ENCODE data around the gene BTG3.

The BTG3 gene, protein sequence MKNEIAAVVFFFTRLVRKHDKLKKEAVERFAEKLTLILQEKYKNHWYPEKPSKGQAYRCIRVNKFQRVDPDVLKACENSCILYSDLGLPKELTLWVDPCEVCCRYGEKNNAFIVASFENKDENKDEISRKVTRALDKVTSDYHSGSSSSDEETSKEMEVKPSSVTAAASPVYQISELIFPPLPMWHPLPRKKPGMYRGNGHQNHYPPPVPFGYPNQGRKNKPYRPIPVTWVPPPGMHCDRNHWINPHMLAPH

DNA sequence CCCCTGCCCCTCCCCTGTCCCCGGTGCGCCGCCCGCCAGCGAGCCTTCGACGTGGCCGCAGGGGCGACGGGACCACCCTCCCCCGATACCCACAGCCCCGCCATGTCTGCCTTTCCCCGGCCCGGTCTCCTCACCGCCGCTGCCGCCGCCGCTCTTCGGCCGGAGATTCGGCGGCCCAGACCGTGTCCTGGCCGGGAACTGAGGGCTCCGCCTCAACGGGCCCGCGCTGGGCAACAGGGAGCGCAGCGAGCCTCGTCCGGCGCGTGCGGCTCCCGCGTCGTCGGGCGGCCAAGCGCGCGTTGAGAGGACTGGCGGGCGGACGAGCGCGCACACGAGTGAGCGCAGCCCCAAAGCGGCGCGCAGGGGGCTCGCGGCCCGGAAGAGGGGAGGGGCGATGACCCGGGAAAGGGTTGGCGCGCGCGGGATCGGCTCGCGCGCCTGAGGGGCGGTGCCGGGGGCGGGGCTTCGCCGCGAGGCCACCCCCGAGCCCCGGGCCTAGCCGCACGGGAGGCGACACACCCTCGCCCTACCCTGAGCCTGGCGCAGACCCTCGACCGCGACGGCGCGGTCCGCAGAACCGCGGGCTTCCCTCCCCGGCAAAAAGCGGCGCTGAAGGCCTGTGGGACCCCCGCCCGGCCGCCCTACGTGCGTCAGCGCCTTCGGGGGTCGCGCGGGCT is at the start of gene BTG3:
Gene BTG3 (minus strand): TSS at position 337 of the 677 bp plus-strand sequence. CDS start 3,757 bp downstream, outside the sequence.
- DNase-seq = peak; percentile 76

DNA sequence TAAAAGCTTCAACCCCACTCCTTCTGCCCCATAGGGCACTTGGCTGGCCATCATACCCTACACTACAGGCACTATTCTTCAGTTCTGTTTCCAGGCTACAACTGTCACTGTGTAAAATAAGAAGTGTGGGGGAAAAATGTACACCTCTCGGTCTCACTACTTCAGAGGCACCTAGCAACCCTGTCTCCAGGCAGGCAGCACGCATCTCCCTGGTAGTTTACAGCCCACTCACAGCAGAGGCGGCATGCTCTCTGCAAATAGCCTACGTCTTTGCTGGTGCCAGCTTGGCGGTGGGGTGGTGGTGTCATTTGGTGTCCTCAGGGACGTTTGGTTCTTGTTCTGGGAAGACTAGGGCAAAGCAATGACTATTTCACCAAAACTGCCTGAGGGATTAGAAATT is 48.2 kb upstream of the BTG3 start:
- no peak for DNase-seq

DNA sequence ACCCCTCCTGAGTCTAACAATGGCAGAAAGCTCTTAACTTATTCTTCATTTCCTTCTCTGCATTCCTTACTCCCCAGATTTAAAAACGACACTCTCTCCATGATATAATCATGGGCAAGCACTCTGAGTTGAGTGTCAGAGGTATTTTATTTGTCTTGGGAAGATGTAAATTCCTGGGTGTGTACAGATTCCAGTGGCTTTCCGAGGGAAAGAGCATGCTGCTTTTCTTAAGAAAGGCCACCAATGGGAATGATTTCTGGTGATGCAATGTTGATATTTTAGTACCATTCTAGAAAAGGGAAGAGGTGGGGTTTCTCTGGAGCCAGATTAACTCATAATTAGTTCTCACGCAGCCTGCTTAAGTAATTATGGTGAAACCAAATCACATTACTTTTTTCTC is 47.8 kb upstream of the BTG3 start:
- DNase-seq = no peak

DNA sequence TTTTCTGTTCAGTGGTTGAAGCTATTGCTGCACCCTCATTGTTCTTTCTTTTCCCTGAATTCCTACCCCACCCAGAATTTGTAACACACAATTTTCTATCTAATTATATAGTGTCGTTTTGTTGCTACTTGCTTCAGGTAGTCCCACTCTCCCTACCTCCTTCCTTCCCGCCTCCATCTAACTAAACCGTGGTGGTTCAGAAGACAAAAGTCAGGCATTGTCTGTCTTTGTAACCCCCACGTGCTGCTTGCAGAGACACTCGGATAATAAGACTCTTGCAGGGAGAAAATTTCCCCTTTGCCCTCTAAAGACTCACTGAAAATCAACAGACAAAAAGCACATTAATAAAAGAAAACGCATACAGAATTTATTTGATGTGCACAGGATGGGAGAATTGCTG is 46.2 kb upstream of the BTG3 start:
- no peak for DNase-seq

DNA sequence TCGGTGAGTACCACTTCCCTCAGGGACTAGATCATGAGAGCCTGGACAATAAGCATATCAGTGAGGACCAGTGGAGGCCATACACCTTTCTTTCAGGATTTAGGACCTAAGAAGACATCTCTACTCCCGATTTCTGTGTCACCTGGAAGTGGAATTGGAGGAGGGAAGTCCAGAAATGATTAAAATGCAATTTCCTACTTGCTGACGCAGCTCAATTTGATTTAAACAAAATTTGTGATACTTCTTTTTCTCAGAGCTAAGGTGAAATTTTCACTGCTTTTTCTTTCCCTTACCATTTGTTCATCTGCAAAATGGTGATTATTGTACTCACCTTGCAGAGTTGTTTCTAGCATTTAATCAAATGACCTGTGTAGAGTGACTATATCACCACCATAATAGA is 38.8 kb upstream of the BTG3 start:
- no peak for DNase-seq

DNA sequence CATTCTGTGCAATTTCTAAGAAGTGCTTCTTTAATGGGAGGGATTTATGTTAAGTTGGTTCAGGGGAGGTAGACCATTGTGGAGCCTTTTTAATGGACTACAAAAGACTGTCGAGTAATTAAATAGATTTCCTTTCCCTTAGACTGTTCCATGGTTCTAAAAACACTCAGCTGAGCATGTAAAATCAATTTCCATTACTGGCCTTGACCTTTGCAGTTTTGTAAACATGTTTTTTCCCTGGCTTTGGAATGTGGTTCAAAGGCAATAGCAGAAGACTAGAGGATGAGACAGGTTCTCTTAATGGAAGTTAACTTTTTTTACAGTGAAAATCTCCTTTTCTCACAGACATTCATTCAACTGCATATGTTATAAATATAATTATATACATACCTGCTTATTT is 37.6 kb upstream of the BTG3 start:
- DNase-seq = no peak

DNA sequence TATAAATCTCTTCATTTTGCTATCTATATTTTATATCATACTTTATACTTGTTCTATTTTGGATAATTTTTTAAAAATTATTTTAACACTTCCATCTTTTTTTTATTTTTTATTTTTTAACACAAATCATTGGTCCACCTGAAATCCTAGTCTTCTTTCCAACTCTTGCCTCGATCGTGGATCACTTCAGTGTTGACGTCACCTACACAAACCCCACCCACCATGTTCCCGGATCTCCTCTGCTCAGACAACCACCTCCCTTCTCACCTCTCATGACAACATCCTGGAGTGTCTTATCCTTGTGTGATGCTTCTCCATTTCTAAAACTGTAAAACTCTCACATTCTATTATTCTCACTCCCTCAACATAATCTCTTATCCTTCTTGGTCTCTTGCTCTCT is 34.1 kb upstream of the BTG3 start:
- no peak for DNase-seq

DNA sequence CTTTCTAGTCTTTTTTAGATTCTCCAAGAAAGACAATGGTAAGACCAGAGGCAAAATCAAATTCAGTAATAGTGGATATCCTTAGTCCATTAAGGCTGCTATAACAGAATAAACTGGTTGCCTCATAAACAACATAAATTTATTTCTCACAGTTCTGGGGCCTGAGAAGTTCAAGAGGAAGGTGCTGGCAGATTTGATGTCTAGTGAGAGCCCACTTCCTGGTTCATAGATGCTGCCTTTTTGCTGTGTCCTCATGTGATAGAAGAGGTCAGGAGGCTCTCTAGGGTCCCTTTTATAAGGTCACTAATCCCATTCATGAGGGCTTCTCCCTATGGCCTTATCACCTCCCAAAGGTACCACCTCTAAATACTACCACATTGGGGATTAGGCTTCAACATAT is 31.5 kb upstream of the BTG3 start:
- no peak for DNase-seq

DNA sequence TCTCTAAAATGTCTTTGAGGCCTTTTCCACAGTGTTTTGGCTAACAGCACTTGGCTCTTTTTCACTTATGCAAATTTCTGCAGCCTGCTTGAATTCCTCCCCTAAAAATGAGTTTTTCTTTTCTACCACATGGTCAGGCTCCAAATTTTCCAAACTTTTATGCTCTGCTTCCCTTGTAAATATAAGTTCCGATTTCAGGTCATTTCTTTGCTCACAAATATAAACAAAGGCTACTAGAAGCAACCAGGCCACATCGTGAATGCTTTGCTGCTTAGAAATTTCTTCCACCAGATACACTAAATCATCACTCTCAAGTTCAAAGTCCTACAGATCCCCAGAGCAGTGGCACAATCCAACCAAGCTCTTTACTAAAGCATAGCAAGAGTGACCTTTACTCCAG is 28.1 kb upstream of the BTG3 start:
- DNase-seq = no peak

DNA sequence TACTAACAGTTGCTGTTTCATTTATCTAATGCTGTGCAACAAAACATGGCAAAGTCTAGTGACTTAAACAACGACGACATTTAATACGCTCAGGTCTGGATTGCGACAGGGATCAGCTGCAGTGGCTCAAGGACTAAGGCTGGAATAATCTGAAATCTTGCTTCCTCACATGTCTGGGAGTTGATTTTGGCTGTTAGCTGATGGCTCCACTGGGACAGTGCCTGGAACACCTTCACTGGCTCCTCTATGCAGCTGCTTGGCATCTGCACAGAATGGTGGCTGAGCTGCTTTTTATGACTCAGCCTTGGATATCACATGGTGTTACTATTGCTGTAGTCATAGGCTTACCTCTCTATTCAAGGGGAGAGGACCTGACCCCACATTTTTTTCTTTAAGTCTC is 24.0 kb upstream of the BTG3 start:
- no peak for DNase-seq

DNA sequence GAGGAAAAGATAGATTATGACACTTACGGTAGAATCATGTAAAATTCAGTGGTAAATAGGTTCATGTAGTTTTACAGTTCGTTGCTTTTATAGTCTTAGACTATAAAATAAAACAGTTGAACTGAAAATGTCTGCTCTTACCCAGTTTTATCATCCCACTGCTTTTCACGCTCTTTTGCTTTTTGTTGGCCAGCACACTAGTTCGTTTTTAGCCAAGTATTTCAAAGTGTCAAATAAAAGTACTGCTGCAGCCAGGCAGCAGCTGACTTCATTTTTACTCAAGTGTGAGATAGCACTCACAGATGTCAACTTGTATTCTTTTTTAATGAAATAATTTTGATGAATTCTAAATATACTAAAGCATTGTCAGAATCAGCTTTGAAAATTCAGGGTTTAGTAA is 18.5 kb upstream of the BTG3 start:
- no peak for DNase-seq

DNA sequence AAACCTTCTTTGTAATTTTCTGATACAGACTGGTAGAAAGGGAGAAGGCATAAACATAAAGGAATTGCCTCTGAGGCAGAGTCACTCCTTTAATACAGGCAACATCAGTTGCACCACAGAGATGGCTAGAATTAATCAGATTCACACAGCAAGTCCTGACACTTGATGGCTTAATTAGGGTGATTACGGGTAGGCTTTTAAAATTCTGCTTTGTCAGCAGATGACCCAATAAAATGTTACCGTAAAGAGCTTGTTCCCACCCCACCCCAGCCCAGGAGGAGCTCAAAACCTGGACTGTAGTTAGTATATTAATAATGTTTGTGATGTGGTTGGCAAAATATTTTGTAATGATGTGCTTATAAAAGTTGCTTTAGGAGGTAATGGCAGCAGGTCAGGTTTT is 9.3 kb upstream of the BTG3 start:
- DNase-seq = no peak

DNA sequence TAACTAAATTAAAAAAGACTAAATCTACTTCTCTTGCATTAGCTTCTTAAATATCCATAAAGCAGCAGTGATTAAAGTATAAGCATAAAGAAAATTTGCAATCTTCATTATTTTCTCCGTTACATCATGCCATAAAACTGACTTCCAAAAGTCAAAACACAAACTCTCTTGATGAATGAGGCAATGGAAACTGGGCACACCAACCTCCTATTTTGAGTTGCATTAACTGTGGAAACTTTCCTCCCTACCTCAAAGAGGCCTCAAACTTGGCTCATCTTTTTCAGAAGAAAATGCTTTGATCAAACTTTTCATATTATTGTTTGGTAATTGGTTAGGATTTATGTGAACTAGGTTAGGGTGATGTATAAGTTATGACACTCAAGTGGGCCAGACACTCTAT is 4.1 kb upstream of the BTG3 start:
- no peak for DNase-seq

DNA sequence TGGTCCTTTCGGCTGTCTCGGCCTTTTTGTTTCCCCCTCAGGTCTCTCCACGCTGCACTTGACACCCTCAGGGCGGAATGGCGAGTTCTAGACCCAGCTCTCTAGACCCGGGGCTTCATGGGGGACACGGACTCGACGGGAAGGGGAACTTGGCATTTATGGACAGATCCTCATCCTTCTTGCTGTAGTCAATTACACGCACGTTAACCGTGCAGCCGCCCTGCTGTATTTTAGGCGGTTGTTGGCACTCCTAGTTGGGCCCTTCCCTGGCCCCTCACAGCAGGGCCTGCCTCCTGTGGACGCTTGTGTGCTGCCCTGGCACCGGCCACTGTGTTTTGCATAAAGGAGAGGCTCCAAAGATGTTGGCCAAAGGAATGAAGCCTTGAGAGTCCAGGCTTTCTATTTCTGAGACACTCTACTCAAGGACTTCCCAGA is 558 bp upstream of the BTG3 start:
- peak; percentile 10 for DNase-seq

DNA sequence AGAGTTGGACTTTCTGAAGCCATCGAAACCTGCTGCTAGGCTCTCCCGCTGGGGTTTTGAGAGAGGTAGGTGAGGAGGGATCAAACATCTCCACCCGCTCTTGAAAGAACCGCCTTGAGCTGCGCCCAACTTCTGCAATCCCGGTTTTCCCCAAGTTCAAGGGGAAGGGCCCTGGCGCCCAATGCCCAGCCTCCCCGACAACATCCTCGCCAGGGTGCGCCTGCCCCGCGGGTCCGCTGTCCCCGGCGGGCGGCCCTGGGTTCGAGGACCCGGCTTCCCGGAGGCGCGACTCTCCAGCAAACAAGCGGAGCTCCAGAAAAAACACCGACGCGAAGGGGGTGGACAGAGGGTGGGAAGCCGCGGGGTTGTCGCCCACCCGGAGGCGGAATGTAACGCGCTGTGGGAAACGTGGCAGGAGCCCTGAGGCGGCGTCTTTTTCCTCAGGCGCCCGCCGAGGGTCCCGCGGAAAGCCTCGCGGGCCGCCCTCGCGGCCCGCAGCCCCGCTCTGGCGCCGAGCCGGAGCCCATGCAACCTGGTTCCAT is 607 bp downstream of the BTG3 start:
- peak; percentile 34 for DNase-seq

DNA sequence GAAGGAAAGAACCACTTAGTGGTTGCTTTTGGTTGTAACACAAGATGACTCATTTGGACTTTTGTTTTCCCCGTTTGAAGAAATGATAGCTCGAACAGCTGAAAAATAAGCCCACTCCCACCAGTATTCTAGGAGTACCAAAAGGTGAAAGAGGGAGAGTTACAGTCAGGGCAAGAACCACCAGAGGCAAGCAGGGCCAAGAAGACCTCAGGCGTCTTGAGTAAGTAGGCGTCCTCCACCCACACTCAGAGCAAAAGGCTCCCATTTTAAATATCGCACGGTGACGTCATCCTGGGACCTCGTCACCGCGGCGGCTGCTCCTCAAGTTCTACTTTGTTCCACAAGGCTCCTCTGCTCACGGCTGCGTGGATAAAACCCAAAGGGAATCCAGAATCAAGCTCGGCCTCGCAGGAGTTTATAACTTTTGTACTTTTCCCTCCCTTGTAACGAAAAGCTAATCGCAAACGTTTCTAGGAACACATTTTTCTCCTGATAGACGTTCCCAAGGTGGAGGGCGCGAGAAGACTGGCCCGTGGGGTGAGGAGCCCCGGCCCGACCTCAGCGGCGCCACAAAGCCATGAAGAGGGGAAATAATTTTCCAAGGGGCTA is 1.2 kb downstream of the BTG3 start:
- peak; percentile 87 for DNase-seq

DNA sequence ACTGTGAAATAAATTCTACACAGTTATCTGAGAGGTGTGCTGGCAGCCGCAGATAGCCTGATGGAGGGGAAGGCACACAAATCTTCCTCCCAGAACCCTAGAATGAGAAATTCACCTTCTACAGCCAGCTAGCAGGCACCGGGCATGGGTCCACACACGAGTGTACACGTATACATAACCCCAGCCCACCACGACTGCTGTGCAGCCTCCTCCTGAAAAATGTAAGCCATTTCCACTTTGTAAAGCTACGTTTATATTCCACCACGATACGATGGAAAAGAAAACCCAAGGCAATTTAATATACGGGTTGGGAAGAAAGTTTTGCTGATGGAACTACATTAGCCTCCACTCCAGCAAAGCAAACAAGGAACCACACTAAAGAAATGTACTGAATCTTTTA is 1.8 kb downstream of the BTG3 start:
- no peak for DNase-seq

DNA sequence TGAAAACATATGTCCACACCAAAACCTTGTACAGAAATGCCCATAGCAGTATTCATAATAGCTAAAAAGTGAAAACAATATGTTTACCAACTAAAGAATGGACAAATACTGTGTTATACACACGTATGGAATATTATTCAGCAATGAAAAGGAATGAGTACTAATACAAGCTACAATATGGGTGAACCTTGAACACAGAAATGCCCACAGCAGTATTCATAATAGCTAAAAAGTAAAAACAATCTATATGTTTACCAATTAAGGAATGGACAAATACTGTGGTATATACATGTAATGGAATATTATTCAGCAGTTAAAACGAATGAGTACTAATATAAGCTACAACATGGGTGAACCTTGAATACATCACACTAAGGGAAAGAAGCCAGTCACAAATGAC is 3.0 kb downstream of the BTG3 start:
- no peak for DNase-seq

DNA sequence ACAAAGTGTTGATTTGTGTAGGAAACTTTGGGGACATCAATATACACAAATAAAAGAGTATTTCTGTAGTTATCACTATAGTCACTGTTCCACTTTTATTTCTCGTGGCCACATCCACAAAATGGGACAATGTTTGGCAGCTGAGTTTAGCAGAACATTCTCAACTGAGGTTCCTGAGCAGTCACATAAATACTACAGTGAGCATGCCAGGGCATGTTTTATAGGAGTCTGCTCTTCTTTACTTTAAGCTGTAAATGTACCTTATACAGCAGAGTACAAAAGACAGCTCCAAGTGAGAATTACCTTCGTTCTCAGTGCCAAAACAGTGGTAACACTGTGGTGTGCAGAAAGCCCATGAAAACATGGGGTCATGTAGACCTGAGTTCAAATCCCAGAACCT is 5.0 kb downstream of the BTG3 start:
- no peak for DNase-seq

DNA sequence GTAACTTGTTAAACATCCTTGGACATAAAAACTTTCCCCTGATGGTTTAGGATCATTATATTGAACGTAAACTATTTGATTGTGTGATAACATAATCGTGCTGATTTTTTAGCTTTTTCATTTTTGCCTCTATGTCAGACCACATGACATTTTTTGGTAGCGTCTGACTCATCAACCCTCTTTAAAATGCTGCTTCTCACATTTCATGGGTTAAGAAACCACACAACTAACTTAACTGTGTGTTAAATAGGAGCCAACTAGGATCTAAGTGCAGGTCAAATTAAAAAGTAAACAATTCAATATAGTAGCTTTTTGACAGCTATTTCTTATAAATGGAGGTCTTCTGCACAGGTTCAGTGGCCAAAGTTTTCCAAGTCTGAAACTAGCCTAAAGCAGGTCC is 9.8 kb downstream of the BTG3 start:
- peak; percentile 67 for DNase-seq

DNA sequence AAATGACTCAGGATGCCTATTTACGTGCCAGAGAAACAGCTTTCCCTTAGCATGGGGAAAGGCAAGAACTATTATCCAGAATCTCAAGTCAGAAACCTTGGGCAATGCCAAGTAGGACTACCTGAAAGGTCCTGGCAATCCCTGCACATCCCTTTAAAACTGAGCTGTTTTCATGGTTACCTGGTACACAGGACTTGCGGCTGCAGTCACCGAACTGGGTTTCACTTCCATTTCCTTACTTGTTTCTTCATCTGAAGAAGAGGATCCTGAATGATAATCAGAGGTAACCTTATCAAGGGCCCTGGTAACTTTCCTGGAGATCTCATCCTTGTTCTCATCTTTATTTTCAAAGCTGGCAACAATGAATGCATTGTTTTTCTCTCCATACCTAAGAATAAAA is 14.3 kb downstream of the BTG3 start:
- DNase-seq = no peak

DNA sequence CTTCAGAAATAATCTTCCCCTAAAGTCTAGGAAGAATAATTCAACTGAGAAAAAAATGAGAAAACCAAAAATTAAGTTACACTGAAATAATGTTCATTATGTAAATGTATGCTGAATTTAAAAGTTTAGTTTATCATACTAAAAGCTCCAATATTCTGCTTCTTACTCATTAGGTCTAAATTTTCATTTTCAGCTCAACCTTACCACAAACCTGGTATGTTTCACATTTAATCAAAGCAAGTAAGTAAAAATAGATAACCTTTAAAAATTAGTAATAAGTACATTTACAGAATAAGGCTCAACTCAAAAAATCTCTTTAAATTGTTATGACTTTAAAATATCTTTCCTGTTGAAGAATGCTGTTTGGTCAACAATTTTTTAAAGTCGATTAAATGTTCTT is 15.0 kb downstream of the BTG3 start:
- no peak for DNase-seq

DNA sequence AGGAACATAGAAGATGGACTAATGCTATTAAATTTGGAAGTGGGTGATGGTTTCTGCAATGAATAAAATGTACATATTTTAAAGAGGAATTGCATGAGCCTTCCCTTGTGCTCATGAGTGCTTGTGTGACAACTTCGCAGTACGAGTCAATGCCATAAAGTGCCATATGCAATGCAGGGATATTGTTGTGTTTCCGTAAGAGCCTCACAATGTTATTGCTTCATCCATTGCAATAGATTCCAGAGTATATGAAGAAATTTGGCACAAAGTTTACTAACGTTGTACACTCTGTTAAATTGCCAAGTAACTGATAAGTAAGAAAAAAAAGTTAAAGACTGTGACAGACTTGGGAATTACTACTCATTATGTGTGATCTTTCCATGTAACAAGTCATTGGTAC is 22.3 kb downstream of the BTG3 start:
- no peak for DNase-seq

DNA sequence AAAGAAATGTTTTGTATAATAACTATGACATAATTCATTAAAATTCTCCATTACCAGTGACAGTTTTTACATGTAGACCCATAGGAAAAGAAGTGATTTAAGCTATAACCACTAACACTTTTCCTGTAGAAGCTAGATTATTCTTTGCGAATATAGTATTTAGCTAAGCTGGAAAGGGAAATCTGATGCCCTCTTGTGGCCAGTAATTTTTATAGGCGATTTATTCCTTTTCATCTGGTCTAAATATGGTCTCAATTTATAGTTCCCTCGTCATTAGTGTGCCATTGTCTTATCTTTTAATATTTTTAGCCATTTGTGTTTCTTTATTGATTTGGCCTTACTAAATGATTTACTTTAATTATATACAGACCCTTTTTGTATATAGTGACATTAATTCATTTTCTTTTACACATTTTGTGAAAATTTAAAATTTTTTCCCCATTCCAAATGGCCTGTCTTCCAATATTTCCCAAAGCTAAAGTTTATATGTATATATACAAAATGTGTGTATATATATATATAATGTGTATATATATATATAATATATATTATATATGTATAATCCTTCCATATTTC is 26.7 kb downstream of the BTG3 start:
- peak; percentile 52 for DNase-seq
